Measurements from ENCODE around the gene NCR3LG1.
A peak's percentile ranks its signal among the peaks of the same experiment; 100 is the strongest.

Gene NCR3LG1

DNA sequence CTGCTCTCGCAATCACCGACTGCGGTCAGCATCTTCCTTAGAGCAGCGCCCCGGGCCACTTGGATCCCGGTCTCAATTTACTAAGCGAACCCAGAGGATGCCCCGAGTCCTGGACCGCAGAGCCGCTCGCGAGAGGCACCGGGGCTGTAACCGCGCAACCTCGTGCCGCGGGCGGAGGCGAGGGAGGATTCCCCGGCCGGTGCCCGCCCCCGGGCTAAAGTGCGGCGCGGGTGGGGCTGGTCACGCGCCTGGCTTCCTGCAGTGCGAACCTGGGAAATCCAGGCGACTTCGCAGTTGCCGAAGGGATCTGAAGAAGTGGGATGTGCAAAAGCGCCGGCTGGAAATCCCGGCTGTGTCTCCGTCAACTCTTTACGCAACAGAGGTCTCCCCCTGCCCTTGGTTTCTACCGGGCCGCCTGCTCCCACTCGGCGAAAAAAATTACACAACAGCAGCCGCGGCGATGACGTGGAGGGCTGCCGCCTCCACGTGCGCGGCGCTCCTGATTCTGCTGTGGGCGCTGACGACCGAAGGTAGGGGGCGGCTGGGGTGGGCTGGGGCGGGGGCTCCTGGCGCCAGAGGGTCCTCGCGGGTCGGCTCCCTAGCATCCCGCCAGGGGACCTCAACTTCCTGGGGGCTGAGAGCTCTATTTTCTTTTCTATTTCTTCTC lies at the start of gene NCR3LG1:
NCR3LG1 (plus strand) TSS at position 291 of the 667 bp plus-strand sequence; CDS start at position 461, 170 bp downstream.
- H3K27ac ChIP-seq = peak within 1 kb of the TSS; percentile 96
- TF ChIP-seq CTCF (IDR thresholded peaks at IDR 0.05) (no peak), ZFX (IDR thresholded peaks at IDR 0.05; ENCODE audit: borderline replicate concordance) (no peak)

DNA sequence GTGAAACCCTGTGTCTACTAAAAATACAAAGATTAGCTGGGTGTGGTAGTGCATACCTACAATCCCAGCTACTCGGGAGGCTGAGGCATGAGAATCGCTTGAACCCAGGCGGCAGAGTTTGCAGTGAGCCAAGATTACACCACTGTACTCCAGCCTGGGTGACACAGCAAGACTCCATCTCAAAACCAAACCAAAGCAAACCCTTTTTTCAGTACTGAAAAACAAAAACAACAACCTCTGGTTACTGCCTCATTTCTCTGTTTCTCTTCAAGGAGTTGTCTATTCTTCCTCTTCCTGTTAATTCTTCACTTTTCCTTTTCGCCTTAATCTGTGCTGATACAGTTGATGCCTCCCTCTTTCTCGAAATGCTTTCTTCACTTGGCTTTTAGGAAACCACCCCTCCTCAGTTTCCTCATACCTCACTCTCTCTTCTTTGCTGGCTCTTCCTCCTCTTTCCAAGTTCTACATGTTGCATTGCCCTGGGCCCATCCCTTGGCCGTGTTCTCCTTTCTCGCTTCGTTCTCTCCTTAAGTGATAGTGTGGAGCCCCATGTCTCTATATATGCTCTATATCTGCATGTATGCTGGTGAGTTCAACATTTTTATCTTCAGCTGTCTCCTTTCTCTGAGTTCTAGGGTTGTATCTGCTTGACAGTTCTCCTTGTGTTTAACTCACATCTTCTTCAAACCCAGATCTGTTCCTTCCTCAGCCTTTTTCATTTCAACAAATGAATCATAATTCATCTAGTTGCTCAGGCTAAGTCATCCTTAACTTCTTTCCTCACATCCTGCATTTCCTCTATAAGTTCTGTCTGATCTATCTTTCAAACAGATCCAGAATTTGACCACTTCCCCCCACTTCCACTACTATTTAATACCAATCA lies 38.0 kb upstream of the NCR3LG1 start:
- H3K27ac ChIP-seq = peak overlapping the region; percentile 38; the same call in 1 of the 2 replicates

GRCh38 chr11:17314232-17314547 lies 37.4 kb upstream of the NCR3LG1 start:
- TF ChIP-seq CTCF (IDR thresholded peaks at IDR 0.05) = no peak
- TF ChIP-seq ZFX (IDR thresholded peaks at IDR 0.05; ENCODE audit: borderline replicate concordance) = no peak

More for the DNA sequence above, 38.0 kb upstream of the NCR3LG1 start:
- TF ChIP-seq ZFX (IDR thresholded peaks at IDR 0.05; ENCODE audit: borderline replicate concordance) = no peak
- TF ChIP-seq CTCF (IDR thresholded peaks at IDR 0.05) = no peak

GRCh38 chr11:17314904-17315426 lies 36.6 kb upstream of the NCR3LG1 start:
- 0 out of 2 replicates have a peak overlapping the region, but pooled peaks have one; percentile 38 for H3K27ac ChIP-seq
- TF ChIP-seq CTCF (IDR thresholded peaks at IDR 0.05) = no peak
- no peak for TF ChIP-seq ZFX (IDR thresholded peaks at IDR 0.05; ENCODE audit: borderline replicate concordance)

More at GRCh38 chr11:17314232-17314547, 37.4 kb upstream of the NCR3LG1 start:
- peak overlapping the region; percentile 38; the same call in 1 of the 2 replicates for H3K27ac ChIP-seq

- H3K27ac ChIP-seq = no peak overlapping the region
- TF ChIP-seq CTCF (IDR thresholded peaks at IDR 0.05) = no peak
- no peak for TF ChIP-seq ZFX (IDR thresholded peaks at IDR 0.05; ENCODE audit: borderline replicate concordance)
Observed at GRCh38 chr11:17328871-17329494, 22.6 kb upstream of the NCR3LG1 start.

- TF ChIP-seq CTCF (IDR thresholded peaks at IDR 0.05) = no peak
- TF ChIP-seq ZFX (IDR thresholded peaks at IDR 0.05; ENCODE audit: borderline replicate concordance) = no peak
Observed at GRCh38 chr11:17331669-17332068, 19.9 kb upstream of the NCR3LG1 start.

More at GRCh38 chr11:17331669-17332068, 19.9 kb upstream of the NCR3LG1 start:
- H3K27ac ChIP-seq = no peak overlapping the region

Data from 22Rv1 (cell line).